Measurements from ENCODE around the gene DNASE1L1.

Gene DNASE1L1

GRCh38 chrX:154409222-154409871 lies at the start of gene DNASE1L1:
TSS of gene DNASE1L1 (minus strand) at chrX:154409254. CDS start at chrX:154405568, 3,686 bp downstream.
- Mint-ChIP-seq H3K27me3 (no peaks in the 10 kb centered on the region), H3K4me1 (peaks cover 27% of the 10 kb centered on the region), H3K27ac (peak within 1 kb of the TSS; percentile 90 to 92), H3K9me3 (no peaks in the 10 kb centered on the region), H3K4me3 (peak within 1 kb of the TSS; percentile 77 to 81)
- ATAC-seq (peak; percentile 25), DNase-seq (peak in 1 of 2 donors; percentile 31)

GRCh38 chrX:154458116-154458953 lies 49.3 kb upstream of the DNASE1L1 start, which contains the start of gene PLXNA3:
TSS of gene PLXNA3 (plus strand) at chrX:154458281. CDS start at chrX:154460184, 1,903 bp downstream.
- peaks cover 32% of the 10 kb centered on the region for H3K4me1 Mint-ChIP-seq

GRCh38 chrX:154457491-154458115 lies 48.5 kb upstream of the DNASE1L1 start:
- DNase-seq (peak; percentile 58 to 66), ATAC-seq (peak; percentile 73)
- Mint-ChIP-seq H3K27ac (peak overlapping the region; percentile 87 to 97), H3K4me3 (peak overlapping the region; percentile 88 to 89), H3K9me3 (no peaks in the 10 kb centered on the region), H3K4me1 (peaks cover 32% of the 10 kb centered on the region), H3K27me3 (no peaks in the 10 kb centered on the region)

More at GRCh38 chrX:154458116-154458953, 49.3 kb upstream of the DNASE1L1 start, which contains the start of gene PLXNA3:
- peak within 1 kb of the TSS; percentile 88 to 89 for H3K4me3 Mint-ChIP-seq
- no peaks in the 10 kb centered on the region for H3K27me3 Mint-ChIP-seq
- peak; percentile 85 for ATAC-seq
- DNase-seq = peak; percentile 67 to 75
- H3K9me3 Mint-ChIP-seq = no peaks in the 10 kb centered on the region
- peak within 1 kb of the TSS; percentile 87 to 97 for H3K27ac Mint-ChIP-seq

GRCh38 chrX:154452823-154453222 lies 43.8 kb upstream of the DNASE1L1 start:
- H3K9me3 Mint-ChIP-seq = no peaks in the 10 kb centered on the region
- DNase-seq = no peak
- peaks cover 6% of the 10 kb centered on the region for H3K4me1 Mint-ChIP-seq
- H3K4me3 Mint-ChIP-seq = no peak overlapping the region
- no peaks in the 10 kb centered on the region for H3K27me3 Mint-ChIP-seq
- ATAC-seq = no peak
- H3K27ac Mint-ChIP-seq = no peak overlapping the region

GRCh38 chrX:154450312-154450711 lies 41.3 kb upstream of the DNASE1L1 start:
- no peak overlapping the region for H3K4me3 Mint-ChIP-seq
- no peak for ATAC-seq
- no peaks in the 10 kb centered on the region for H3K27me3 Mint-ChIP-seq
- H3K4me1 Mint-ChIP-seq = peaks cover 17% of the 10 kb centered on the region
- no peak overlapping the region for H3K27ac Mint-ChIP-seq
- no peak for DNase-seq
- no peaks in the 10 kb centered on the region for H3K9me3 Mint-ChIP-seq

GRCh38 chrX:154449618-154450017 lies 40.6 kb upstream of the DNASE1L1 start:
- peaks cover 17% of the 10 kb centered on the region for H3K4me1 Mint-ChIP-seq
- H3K9me3 Mint-ChIP-seq = no peaks in the 10 kb centered on the region
- no peak for DNase-seq
- H3K27me3 Mint-ChIP-seq = no peaks in the 10 kb centered on the region
- no peak for ATAC-seq
- H3K4me3 Mint-ChIP-seq = no peak overlapping the region
- no peak overlapping the region for H3K27ac Mint-ChIP-seq

- no peak for DNase-seq
- Mint-ChIP-seq H3K27me3 (no peaks in the 10 kb centered on the region), H3K27ac (no peak overlapping the region), H3K4me3 (no peak overlapping the region), H3K4me1 (peaks cover 20% of the 10 kb centered on the region), H3K9me3 (no peaks in the 10 kb centered on the region)
- ATAC-seq = no peak
These were observed 39.4 kb upstream of the DNASE1L1 start for GRCh38 chrX:154448484-154448883.

- H3K4me3 Mint-ChIP-seq = peak overlapping the region in 1 of 2 donors; percentile 13
These were observed 37.4 kb upstream of the DNASE1L1 start for GRCh38 chrX:154446430-154446829.

GRCh38 chrX:154445776-154446175 lies 36.7 kb upstream of the DNASE1L1 start:
- H3K27ac Mint-ChIP-seq = peak overlapping the region in 1 of 2 donors; percentile 90
- H3K27me3 Mint-ChIP-seq = no peaks in the 10 kb centered on the region
- DNase-seq = no peak
- no peaks in the 10 kb centered on the region for H3K9me3 Mint-ChIP-seq
- ATAC-seq = no peak
- H3K4me3 Mint-ChIP-seq = peak overlapping the region; percentile 13 to 44
- H3K4me1 Mint-ChIP-seq = peaks cover 38% of the 10 kb centered on the region

More at GRCh38 chrX:154446430-154446829, 37.4 kb upstream of the DNASE1L1 start:
- no peaks in the 10 kb centered on the region for H3K9me3 Mint-ChIP-seq
- DNase-seq (no peak), ATAC-seq (no peak)
- no peak overlapping the region for H3K27ac Mint-ChIP-seq
- H3K4me1 Mint-ChIP-seq = peaks cover 32% of the 10 kb centered on the region
- no peaks in the 10 kb centered on the region for H3K27me3 Mint-ChIP-seq

GRCh38 chrX:154444755-154445246 lies 35.7 kb upstream of the DNASE1L1 start:
- DNase-seq = no peak
- no peak for ATAC-seq
- Mint-ChIP-seq H3K9me3 (no peaks in the 10 kb centered on the region), H3K27me3 (no peaks in the 10 kb centered on the region), H3K4me1 (peaks cover 47% of the 10 kb centered on the region), H3K4me3 (peak overlapping the region; percentile 44 to 59), H3K27ac (peak overlapping the region in 1 of 2 donors; percentile 27)

GRCh38 chrX:154443992-154444754 lies 35.1 kb upstream of the DNASE1L1 start, which contains the start of gene FAM50A:
TSS of gene FAM50A (plus strand) at chrX:154444141. CDS start at chrX:154444236, 95 bp downstream.
- peak; percentile 56 to 58 for DNase-seq
- Mint-ChIP-seq H3K27me3 (no peaks in the 10 kb centered on the region), H3K9me3 (no peaks in the 10 kb centered on the region), H3K27ac (peak within 1 kb of the TSS; percentile 75 to 80), H3K4me3 (peak within 1 kb of the TSS; percentile 77 to 79), H3K4me1 (peaks cover 47% of the 10 kb centered on the region)
- peak; percentile 84 for ATAC-seq

GRCh38 chrX:154443479-154443910 lies 34.4 kb upstream of the DNASE1L1 start:
- DNase-seq (no peak), ATAC-seq (peak; percentile 15)
- Mint-ChIP-seq H3K27ac (peak overlapping the region in 1 of 2 donors; percentile 75), H3K4me3 (peak overlapping the region; percentile 76 to 79), H3K9me3 (no peaks in the 10 kb centered on the region), H3K27me3 (no peaks in the 10 kb centered on the region), H3K4me1 (peaks cover 52% of the 10 kb centered on the region)

GRCh38 chrX:154441984-154442707 lies 33.1 kb upstream of the DNASE1L1 start:
- Mint-ChIP-seq H3K27ac (no peak overlapping the region), H3K4me3 (no peak overlapping the region), H3K27me3 (no peaks in the 10 kb centered on the region), H3K4me1 (peaks cover 56% of the 10 kb centered on the region), H3K9me3 (no peaks in the 10 kb centered on the region)
- DNase-seq (no peak), ATAC-seq (no peak)

- Mint-ChIP-seq H3K27ac (no peak overlapping the region), H3K4me3 (no peak overlapping the region), H3K4me1 (peaks cover 50% of the 10 kb centered on the region), H3K9me3 (no peaks in the 10 kb centered on the region), H3K27me3 (no peaks in the 10 kb centered on the region)
- ATAC-seq (no peak), DNase-seq (no peak)
These were observed 32.5 kb upstream of the DNASE1L1 start for GRCh38 chrX:154441564-154441963.
